GM18868 (cell line): ENCODE data around the gene SWAP70.

ENCODE experiments used
- ATAC-seq: cut with Tn5 transposase; IDR thresholded peaks from one replicate; pipeline ENCODE4 v1.9.1; 2021; ENCODE audit warnings: mild to moderate bottlenecking, moderate library complexity; ENCODE audit not compliant: unreplicated experiment

Gene SWAP70

DNA sequence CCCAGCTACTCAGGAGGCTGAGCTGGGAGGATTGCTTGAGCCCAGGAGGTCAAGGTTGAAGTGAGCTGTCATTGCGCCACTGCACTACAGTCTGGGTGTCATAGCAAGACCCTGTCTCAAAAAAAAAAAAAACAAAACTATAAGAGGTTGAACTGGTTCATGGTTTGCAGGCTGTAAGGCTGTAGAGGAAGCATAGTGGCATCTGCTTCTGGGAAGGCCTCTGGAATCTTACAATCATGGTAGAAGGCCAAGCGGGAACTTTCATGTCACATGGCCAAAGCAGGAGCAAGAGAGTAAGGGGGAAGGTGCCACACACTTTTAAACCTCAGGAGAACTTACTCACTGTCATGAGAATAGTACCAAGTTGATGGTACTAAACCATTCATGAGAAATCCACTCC, 109.6 kb downstream of the SWAP70 start:
- no peak for ATAC-seq

DNA sequence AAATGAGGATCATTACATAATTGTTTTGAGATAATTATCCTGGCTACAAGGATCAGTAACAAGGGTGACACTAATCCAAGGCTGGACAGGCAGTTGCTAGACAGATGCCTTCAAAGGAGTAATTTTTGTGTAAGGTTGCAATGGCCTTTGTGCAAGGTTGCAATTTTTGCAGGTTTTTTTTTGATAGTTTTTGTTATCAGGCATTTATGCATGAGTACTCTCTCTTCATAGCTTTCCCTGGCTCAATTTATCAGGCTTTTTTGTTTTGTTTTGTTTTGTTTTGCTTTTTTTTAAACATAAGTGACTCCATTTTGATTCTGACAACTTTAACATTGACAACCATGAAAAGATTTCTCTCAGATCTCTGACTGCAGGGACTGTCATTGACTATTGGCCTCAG, 110.2 kb downstream of the SWAP70 start:
- no peak for ATAC-seq

DNA sequence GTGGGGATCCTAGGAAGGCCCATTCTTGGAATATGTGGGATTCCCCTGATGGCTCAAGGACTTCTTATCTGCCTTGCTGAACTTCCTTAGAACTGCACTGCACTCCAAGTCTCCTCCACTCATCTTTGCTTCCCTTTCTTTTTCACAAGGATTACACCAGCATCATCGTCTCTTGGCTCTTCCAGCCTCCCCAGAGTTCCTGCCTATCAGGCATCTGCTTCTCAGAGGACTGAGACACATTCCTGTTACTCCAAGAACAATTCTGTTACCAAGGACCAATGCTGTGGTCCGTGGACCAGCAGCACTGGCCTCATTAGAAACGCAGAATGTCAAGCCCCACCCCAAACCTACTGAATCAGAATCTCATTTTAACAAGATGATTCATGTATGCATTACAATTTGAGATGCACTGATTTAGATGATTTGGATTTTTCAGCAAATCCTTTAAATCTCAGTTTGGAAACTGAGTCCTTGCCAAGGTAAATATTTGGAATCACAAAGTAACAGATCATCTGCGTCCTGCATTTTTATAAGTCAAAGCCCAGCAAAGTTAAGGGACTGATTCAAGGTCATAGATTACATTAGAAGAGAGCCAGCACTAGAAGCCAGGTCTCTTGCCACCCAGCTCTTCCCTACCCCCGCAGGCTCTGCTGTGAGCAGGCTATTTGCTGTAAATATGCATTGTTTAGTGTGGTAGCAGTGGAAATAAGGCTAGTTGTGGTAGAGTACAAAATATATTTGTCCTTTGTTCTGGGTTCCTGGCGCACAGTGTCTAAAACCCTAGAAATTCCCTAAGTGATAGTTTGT, 110.9 kb downstream of the SWAP70 start:
- no peak for ATAC-seq

DNA sequence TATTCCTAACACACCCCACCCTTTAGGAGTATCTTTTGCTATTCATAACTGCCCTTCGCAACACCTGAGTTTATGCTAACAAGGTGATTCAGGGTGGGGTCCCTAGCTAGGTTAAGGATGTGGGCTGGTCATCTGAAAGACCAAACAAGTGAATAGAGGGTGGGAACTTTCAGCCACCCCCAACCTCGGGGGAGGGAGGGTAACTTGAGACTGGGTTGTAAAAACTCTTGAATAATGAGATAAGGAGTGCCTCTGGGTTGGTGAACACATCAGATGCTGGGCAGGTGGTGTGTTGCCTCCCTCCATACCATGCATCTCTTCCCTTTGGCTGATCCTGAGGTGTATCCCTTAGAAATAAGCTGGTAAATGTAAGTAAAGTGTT, 111.5 kb downstream of the SWAP70 start:
- no peak for ATAC-seq

DNA sequence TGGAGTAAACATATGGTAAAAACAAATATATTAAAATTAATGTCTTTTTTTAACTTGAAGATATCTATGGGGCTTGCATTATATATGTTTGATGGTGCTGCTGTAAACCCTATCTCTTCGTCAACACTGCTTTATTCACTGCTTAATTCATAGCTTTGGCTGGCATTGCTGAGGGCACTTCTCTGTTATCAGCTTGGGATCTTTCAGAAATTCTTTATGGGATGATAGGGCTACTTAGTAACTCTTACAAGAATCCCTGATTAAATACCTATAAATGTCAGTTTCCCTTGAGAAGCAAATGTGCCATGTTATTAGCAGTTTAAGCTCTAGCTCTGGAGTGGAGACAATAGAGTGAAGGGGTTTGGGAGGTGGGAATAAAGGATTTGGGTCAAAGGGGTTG, 112.3 kb downstream of the SWAP70 start:
- ATAC-seq: no peak

DNA sequence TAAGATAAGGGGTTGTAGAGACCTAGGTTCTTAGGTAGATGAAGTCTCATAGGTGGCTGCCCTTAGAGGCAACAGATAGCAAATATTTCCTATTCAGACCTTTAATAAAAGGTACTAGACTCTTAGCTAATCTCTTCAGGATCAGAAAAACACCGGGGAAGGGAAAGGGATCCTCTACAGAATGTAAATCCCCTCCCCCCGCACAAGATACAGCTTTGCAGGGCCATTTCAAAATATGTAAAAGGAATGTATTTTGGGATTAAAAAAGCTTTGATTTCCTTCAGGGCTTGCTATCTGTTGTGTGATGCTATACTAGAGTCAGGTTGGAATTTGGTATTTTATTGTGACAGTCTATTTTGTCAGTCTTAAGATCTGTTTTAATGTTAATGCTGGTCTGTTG, 113.2 kb downstream of the SWAP70 start:
- ATAC-seq: no peak

DNA sequence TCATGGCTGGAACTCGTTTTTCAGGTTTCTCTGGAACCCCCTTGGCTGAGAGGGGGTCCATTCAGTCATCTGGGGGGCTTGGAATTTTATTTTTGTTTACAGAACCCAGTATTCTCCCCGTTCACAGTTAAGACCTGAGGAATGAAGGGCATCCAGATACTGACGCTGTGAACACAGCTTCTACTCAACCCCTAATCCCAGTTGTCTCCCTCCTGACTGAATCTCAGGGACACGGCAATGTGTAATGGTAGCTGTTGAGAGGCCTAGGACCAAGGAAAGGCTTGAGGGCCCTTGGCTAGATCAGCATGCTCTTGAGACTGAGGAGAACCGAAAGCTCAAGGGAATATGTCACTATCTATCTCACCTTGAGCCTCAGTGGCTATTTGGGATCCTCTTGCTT, 113.6 kb downstream of the SWAP70 start:
- ATAC-seq: no peak

DNA sequence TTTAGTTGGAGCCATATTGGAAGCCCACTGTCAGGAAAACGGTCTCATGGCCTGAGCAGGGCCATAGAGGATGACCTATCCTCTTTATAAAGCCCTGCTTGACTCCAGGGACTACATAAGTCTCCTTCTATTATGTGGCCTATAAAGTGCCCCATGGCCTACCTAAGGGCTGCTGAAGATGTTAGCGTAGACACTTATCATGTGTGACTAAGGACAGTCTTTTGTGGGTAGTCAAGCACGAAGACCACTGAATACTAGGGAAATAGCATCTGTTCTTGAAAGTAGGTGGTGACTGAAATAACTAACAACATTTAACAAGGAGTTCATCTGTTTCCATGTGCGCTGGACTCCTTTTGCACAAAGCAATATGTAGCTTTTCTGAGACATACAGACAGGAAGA, 117.1 kb downstream of the SWAP70 start:
- no peak for ATAC-seq

DNA sequence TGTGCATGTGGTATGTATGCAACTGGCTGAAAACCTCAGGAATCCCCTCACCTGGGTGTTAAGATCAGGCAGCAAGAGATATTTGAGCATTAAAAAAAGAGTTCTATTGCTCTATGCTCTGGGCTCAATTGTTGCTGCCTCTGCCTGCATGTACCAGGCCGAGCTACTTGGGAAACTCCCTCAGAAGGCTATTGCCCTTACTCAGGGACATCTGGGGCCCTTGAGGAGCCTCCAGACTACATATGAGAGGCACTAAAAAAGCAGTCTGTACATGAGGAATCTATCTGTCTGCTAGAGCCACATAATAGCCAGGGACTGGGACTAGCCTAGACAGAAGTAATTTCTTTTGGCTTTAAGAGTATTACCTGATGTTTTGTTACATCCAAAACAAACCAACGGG, 120.1 kb downstream of the SWAP70 start:
- ATAC-seq: no peak

DNA sequence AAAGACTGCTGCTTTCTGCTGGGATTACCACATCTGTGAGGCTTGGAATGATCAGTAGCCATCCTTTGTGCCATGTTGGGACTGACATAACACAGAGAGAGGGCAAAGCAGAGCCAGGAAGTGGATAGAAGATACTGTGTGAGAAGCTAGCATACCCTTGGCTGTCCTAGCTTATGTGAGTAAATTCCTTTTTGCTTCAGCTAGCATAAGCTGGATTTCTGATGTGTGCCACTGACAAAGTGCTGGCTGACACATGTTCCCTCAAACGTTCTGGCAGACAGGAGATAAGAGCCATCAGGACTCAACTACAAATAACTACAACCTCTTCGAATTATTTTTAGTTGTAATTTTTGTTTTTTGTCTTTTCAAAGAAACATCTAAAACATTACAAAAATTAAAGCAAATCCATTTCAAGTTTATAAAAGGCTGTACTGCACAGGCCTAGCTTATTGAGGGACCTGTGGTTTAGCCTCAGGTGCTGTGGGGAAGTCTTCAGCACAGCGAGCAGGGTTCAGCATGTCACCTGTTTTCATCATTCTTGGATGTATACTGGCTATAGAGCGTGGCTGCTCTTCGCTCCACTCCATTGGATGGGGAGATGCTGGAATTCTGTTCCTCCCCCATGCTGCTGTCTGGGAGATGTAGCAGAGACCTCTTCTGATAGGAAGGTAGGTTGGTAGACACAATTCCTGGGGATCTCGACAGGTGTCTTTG, 120.9 kb downstream of the SWAP70 start:
- no peak for ATAC-seq

DNA sequence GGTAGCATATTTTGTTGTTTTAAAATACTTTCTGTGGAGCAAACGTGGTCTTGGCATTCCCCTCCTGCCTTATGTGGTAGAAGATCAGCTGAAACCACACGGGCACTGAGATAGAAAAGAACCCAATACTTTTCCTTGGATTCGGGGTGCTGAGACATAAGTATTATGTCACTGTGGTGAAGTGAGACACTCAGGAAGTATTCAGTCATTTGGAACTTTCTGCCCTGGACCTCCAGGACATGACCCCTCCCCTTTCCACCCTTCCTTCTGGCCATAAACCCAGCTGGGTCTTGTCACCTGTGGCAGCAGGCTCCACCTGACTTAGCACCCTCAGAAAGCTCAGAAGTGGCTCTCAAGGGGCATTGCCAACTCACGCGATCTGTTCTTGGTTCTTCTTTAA, 123.4 kb downstream of the SWAP70 start:
- no peak for ATAC-seq

DNA sequence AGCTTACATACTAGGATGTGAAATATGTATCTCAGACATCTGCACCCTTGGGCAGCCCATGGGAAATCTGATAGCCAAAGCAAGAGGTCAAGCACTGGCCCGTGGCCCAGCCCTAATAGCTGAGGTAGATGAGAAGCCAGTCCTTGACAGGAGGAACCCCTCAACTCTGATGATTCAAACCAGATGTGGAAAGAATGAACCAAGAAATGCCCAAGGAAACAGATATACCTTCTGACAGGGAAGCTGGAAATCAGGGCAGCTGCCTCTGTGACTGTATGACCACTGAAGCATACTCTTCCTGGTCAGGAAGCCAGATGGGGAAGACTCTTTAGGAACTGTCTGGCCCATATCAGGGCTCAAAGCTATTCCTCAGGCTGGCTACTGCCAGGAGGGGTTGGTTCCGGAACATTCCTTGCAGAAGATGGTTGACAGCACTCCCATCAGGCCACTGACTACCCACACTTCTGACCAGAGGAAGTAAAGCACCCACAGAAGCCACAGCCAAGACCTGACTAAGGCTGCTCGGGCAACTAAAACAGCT, 124.2 kb downstream of the SWAP70 start:
- no peak for ATAC-seq

DNA sequence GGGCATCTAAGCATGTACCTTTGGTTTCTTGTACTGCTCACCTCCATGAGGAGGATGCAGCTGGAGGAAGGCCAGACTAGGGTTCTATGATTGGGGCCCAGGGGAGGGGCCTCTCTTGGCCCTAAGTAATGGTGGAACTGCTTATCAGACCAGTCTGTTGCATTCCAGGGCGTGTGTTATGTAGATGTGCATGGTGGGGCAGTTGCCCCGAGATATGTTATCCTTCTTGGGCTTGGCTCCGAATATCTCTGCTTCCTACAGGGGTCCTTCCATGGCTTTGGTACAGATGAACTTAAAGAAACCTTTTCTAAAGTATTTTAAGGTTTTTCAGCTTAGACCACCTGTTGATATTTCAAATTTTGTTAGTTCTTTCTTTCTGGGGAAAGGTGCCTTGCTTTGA, 126.0 kb downstream of the SWAP70 start:
- ATAC-seq: no peak

DNA sequence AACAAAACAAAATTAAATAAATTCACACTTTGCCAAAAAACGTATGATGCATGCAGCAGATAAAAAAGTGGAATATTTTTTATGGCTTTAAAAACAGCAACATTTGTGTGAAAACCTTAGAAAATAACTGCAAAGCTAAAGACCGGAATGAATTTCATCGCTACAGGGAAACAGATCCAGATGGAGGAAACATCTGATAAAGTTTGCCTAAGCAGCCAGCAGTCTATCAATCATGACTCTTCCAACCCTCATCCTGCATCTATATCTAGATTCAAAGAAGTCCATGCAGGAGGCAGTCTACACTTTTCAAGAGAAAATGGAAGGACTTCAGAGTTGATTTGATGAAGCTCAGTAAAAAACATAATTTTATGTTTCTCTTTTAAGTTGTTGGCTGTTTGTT, 126.8 kb downstream of the SWAP70 start:
- no peak for ATAC-seq

DNA sequence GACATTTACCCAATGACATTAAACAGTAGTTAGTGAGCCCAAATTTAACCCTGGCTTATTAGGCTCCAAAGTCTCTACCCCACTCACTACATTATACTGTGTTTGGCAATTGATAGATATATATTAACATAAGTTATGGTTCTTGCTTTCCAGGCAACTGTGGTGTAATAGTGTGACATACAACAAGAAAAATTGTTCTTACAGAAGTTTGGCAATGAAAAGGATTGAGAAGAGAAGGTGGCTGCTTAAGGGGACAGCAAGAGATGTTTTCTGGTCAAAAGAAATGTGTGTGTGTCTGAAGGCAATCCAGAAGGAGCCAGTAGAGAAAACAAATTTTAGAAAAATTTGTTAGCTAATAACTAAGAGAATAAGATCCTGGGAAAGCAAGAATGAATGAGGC, 132.4 kb downstream of the SWAP70 start:
- ATAC-seq: no peak

DNA sequence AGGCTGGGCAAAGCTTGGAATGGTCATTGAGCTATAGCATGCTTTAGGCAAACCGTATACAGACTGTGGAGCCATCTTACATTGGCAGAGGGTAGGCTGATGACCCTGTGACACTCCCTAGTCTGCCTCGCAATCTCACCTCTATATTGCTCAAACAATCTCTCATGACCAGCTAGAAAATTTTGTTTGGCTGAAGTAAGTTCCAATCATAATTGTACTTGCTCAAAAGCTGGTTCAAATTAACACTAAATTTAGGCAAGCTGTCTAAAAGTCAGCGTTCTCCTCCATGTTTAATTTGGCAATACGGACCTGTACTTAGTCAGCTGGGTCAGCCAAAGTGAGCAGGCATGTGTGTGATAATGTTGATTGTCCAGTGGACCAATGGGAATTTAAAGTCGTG, 133.0 kb downstream of the SWAP70 start:
- ATAC-seq: no peak

DNA sequence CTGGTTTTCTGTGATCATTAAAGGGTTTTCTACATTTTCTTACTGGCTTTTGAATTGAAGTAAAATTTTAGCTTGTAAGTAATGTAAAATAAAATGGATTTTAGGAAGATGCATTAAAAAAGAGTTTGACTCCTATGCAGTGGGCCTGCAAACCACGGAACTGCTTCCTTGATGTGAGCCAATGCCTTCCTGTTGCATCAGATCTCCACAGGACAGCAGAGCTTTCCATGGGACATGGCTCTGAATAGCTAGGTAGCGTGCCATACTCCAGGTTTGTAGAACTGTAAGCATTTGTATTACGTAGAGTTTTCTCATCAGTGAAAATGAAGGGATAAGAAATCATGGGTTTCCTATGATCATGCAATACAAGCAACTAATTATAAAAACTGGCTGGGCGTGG, 133.4 kb downstream of the SWAP70 start:
- no peak for ATAC-seq

DNA sequence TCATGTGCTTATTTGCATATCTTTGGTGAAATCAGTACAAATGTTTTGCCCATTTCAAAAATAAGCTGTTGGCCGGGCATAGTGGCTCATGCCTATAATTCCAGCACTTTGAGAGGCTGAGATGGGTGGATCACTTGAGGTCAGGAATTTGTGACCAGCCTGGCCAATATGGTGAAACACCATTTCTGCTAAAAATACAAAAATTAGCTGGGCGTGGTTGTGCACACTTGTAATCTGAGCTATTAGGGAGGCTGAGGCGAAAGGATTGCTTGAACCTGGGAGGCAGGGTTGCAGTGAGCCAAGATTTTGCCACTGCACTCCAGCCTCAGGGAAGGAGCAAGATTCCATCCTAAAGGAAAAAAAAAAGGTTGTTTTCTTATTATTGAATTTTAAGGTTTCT, 136.0 kb downstream of the SWAP70 start:
- no peak for ATAC-seq

DNA sequence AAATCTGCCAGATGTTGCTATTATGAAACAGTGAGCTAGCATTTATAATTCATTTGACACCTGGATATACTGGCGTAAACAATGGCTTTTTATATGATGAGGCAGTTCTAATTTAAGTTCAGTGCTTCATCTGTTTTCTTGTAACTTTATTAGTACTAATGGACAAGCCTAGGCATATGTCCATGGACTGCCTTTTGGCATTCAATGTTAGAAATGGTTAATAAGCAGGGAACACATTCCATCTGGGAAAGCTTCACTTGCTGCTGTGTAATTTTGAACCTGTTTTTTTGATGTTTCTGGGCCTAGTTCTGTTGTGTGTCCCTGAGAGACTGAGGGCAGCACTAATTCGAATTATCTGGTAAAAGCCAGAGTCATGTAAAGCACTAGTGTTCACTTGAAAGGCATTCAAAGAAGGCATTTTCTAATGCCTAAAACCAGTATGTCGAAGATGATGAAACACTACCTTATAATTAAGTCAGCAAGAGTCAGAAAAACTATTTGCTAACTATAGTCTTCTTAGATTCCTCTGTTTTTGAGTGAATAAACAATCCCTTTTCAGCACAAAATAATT, 138.5 kb downstream of the SWAP70 start:
- ATAC-seq: no peak
